ENCODE data around the gene TRMT1.

The TRMT1 gene

DNA sequence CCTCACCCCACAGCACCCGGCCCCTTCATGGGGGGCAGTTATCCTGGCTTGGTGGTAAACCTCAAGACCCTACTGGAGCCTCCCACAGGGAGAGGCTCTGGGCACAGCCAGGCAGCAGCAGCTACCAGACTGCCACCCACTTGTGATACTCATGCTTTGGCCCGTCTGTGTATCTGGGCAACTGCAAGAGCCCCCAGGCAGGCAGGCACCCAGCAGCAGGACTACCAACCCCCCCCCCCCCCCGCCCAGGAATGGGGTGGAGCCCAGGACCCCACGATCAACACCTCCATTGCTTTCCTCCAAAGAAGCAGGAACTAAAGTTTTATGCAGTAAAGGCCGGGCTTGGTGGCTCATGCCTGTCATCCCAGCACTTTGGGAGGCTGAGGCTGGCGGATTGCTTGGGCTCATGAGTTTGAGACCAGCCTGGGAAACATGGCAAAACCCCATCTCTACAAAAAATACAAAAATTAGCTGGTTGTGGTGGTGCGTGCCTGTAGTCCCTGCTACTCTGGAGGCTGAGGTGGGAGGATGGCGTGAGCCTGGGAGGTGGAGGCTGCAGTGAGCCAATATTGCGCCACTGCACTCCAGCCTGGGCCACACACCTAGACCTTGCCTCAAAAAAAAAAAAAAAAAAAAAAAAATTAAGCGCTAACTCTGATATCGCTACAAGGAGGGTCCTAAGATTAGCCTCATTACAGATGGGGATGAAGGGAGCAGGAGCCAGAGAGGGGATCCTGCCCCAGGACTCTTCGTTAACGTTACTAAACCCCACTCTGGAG, 12.8 kb downstream of the TRMT1 start:
- Mint-ChIP-seq H3K27me3 (ENCODE audit: low read depth) (peaks cover 3% of the 10 kb centered on the region), H3K4me1 (ENCODE audit: low read depth) (peaks cover 21% of the 10 kb centered on the region), H3K4me3 (peak overlapping the region; percentile 89), H3K36me3 (ENCODE audit: low read depth) (peaks cover 11% of the 10 kb centered on the region), H3K9me3 (peaks cover 5% of the 10 kb centered on the region), H3K27ac (peak overlapping the region; percentile 86)

DNA sequence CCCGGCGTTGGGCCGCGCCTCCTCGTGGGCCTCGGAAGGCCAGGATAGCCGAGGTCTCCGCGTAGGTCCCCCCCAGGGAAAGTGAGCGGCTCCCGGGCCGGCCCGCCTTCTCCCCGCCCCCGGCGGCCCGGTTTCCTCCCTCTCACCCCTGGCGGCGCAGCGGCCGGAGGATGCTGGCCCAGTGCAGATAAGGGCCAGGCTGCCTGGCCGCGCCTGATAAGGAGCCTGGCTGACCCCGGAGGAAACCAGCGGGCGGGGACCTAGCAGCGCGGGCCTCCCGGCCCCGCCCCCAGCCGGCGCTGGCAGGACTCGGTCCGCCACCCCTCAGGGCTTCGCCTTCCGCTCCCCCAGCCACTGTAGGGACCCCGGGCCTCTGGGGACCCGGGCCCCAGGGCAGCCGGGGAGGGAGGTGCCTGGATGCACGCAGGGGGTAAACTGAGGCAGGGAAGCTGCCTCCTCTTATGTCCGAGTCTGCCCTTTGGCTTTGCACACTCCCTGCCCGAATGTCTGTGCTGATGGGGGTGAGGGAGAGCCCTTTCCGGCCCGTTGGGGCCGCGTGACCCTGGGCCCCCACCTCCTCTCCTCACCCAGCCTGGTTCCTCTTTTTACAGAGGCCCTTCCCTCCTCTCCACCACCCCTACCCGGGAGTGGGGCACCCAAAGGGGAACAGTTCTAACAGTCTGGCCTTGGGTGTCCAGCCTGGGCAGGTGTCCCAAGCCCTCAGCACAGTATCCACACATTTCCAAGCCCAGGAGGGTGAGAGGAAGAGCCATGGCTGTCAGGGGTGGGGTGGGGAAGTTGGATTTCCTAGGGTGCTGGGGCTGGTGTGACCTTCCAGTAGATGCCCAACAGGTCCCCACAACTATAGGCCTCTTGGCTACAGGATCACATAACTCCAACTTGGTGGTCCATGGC, 13.6 kb downstream of the TRMT1 start, which contains the start of gene LYL1:
Gene LYL1, minus strand, starts transcription at position 193 of the 915 bp plus-strand sequence. CDS start 1,687 bp downstream, outside the sequence.
- H3K4me1 Mint-ChIP-seq (ENCODE audit: low read depth): peaks cover 28% of the 10 kb centered on the region
- H3K27me3 Mint-ChIP-seq (ENCODE audit: low read depth): peaks cover 11% of the 10 kb centered on the region

DNA sequence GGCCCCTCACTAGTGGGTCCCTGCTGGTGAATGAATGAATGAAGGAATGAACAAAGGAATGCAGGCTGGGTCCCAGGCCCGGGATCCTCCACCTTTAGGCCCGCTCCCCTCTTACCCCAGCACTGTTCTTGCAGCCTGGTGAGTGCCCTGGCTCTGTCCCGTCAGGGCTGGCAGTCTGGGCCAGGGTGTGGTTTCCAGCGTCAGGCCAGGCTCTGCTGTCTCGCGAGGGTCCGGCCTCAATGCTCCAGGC, 14.2 kb downstream of the TRMT1 start:
- H3K36me3 Mint-ChIP-seq (ENCODE audit: low read depth): peaks cover 7% of the 10 kb centered on the region
- peaks cover 28% of the 10 kb centered on the region for H3K4me1 Mint-ChIP-seq (ENCODE audit: low read depth)
- peaks cover 15% of the 10 kb centered on the region for H3K27me3 Mint-ChIP-seq (ENCODE audit: low read depth)
- no peak overlapping the region for H3K27ac Mint-ChIP-seq
- H3K4me3 Mint-ChIP-seq: no peak overlapping the region
- peaks cover 5% of the 10 kb centered on the region for H3K9me3 Mint-ChIP-seq

More for the DNA sequence above, 13.6 kb downstream of the TRMT1 start, which contains the start of gene LYL1:
- Mint-ChIP-seq H3K9me3 (peaks cover 5% of the 10 kb centered on the region), H3K4me3 (peak within 1 kb of the TSS; percentile 53), H3K36me3 (ENCODE audit: low read depth) (peaks cover 11% of the 10 kb centered on the region), H3K27ac (peak within 1 kb of the TSS; percentile 39)

GRCh38 chr19:13101590-13102415, 14.7 kb downstream of the TRMT1 start:
- Mint-ChIP-seq H3K9me3 (peaks cover 5% of the 10 kb centered on the region), H3K4me1 (ENCODE audit: low read depth) (peaks cover 32% of the 10 kb centered on the region), H3K27ac (peak overlapping the region; percentile 39), H3K36me3 (ENCODE audit: low read depth) (peaks cover 7% of the 10 kb centered on the region), H3K4me3 (peak overlapping the region; percentile 31), H3K27me3 (ENCODE audit: low read depth) (peaks cover 20% of the 10 kb centered on the region)

DNA sequence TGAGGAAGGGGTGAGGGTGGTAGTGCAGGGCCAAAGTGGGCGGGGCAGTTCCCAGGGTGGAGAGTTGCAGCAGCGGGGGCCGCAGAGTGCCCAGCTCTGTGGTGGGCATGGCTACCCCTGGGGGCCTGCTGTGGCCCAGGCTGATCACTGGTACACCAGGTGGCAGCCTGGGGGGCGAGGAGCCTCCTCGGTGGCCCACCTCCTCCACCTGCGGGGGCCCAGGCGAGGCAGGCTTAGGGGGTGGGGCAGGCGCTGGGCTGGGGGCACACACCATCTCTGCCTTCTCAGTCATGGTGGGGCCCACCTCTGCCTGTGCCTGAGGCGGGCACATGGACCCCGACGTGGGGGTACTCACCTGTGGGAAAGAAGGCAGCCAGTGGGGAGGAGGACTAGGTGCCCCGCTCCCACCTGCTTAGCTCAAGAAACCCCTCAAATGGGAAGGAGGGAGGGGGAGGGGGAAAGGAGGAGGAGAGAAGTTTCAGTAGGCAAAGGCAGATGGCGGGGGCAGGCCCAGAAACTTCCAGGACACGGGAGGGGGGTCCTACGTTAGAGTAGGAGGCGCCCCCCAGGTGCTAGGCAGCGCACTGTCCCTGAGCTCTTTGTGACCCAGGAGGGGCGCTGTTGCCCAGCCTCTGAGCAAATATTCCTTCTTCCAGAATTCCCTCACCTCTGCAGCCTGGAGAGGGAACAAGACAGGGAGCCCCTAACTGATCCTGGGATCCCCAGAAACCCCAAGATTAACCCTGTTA, 15.5 kb downstream of the TRMT1 start:
- H3K4me1 Mint-ChIP-seq (ENCODE audit: low read depth): peaks cover 34% of the 10 kb centered on the region
- peak overlapping the region; percentile 31 for H3K4me3 Mint-ChIP-seq
- H3K36me3 Mint-ChIP-seq (ENCODE audit: low read depth): peaks cover 7% of the 10 kb centered on the region
- peaks cover 24% of the 10 kb centered on the region for H3K27me3 Mint-ChIP-seq (ENCODE audit: low read depth)
- H3K9me3 Mint-ChIP-seq: peaks cover 5% of the 10 kb centered on the region
- H3K27ac Mint-ChIP-seq: peak overlapping the region; percentile 39

DNA sequence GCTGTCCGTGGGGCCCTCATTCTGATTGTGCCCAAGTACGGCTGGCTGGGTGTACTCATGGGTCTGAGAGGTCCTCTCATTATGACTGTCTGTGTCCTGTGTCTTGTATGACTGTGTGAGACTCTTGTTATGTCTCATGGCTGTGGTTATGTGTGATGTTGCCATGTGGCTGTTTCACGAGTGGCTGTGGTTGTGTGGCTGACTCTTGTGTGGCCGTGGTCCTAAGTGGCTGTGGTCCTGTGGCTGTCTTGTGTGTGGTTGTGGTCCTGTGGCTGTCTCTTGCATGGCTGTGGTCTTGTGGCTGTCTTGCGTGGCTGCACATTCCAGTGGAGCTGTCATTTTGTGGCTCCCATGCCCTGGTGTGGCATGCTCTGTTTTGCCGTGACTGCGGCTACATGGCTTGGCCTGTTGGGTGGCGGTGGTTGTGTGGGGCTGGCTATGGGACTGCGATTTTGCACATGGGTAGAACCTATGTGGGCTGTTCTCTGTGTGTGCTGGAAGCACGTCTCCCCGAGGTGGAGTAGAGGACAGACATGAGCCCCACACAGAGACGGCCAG, 16.4 kb downstream of the TRMT1 start:
- peaks cover 33% of the 10 kb centered on the region for H3K4me1 Mint-ChIP-seq (ENCODE audit: low read depth)
- peaks cover 7% of the 10 kb centered on the region for H3K36me3 Mint-ChIP-seq (ENCODE audit: low read depth)
- H3K27ac Mint-ChIP-seq: peak overlapping the region; percentile 89
- peaks cover 5% of the 10 kb centered on the region for H3K9me3 Mint-ChIP-seq
- H3K27me3 Mint-ChIP-seq (ENCODE audit: low read depth): peaks cover 28% of the 10 kb centered on the region
- peak overlapping the region; percentile 69 for H3K4me3 Mint-ChIP-seq

DNA sequence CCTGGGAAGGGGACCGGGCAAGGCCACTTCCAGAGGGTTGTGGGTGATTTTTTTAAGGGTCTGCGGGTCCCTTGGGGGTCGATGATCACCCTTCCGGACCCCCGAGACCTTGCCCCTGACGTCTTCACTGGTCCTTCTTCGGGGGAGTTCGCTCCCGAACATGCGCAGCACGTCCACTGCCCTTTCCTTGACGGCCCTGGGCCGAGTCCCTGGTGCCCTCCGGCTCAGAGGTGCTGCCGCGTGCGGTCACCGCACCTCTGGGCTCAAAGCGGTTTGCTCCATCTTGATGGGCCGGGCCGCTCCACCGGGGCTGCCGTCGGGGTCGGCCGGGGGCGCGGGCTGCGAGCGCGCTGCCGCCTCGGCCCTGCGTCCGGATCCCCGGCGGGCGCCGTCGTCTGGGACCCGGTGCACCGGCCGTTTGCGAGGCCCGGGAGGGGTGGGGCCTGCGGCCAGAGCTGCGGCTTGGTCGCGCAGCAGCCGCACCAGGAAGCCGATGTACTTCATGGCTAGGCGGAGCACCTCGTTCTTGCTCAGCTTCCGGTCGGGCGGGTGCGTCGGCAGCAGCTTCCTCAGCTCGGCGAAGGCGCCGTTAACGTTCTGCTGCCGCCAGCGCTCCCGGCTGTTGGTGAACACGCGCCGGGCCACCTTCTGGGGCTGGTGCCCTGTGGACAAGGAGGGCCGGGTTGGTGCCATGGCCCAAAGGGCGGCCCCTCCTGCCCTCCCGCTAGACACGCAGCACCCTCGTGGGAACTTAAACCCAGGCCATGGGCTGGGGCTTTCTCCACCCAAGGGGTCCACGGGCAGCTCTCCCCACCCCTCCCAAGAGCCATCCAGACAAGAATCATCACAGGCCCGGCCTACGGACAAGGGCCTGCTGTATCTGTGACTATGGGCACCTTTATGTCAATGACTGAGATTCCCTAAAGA, 17.2 kb downstream of the TRMT1 start:
- Mint-ChIP-seq H3K36me3 (ENCODE audit: low read depth) (peaks cover 6% of the 10 kb centered on the region), H3K27me3 (ENCODE audit: low read depth) (peaks cover 35% of the 10 kb centered on the region), H3K4me3 (peak overlapping the region; percentile 81), H3K4me1 (ENCODE audit: low read depth) (peaks cover 32% of the 10 kb centered on the region), H3K9me3 (peaks cover 5% of the 10 kb centered on the region), H3K27ac (peak overlapping the region; percentile 89)

DNA sequence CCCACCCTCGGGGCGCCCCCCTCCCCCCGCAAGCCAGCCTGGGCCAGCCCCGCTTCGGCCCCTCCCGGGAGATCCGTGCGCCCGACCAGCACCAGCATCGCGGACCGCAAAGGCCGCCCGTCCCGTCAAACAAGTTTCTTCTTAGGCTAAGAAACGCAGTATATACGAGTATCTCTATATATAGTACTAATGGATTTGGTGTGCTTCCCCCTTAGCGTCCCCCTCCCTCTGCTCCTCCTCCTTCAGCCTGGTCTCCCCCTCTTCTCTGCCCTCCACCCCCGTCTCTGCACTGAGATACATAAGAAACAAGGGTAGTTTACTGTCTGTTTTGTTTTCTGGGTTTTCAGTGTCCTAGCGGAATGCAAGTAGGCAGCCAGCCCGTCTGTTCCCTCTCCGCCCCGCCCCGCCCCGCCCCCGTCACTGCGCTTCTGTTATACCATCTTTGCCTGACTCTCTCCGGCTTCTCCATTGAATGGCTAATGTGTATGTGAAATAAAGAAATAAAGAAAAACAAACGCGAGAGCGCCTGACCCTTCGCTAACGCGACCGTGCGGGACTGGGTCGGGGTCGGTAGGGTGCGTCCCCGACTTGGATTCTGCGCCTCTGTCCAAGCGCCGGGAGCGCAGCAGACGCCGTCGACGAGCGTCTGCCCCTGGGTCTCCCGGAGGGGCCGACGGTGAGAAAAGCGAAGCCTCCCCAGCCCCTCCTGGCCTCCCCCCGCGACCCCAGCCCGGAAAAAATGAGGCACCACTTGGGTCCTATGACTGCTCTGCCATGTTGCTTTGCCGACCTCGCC, 18.1 kb downstream of the TRMT1 start:
- peak overlapping the region; percentile 86 for H3K27ac Mint-ChIP-seq

DNA sequence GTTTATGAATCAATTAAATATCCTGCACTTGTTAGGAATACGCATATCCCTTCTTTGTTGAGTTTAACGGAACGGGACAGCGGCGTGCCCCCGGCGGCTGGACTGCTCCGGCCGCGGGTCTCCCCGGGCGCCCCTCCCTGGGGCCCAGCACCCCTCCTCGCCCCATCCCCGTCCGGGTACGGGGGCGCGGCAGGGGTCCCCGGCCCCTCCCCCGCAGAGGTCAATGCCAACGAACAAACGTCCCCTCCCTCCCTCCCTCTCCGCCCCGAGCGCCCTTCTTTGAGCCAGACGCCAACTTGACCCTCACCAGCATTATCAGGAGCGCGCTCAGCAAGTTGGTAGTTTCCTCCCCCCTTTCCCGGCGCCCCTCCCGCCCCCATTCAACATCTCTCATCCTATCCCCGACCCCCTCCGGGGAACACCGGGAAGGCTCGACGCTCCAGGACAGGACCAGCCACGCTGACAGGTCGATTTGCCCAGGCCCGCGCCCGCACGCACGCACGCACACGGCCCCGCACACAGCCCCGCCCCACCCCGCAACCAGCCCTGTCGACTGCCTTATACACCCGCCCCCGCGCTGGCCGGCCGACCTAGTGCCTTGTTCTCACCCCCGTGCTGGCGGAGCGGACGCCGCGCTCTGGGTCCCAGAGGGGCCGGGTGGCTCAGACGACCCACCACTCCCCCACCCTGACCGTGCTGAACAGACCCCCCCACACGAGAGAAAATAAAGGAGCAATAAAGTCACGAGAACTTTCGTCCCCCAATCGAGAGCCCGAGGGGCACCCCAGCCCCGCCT, 18.9 kb downstream of the TRMT1 start:
- Mint-ChIP-seq H3K9me3 (peaks cover 5% of the 10 kb centered on the region), H3K27me3 (ENCODE audit: low read depth) (peaks cover 40% of the 10 kb centered on the region), H3K4me1 (ENCODE audit: low read depth) (peaks cover 34% of the 10 kb centered on the region), H3K4me3 (peak overlapping the region; percentile 61), H3K36me3 (ENCODE audit: low read depth) (peaks cover 6% of the 10 kb centered on the region), H3K27ac (no peak overlapping the region)

More for the DNA sequence above, 18.1 kb downstream of the TRMT1 start:
- Mint-ChIP-seq H3K36me3 (ENCODE audit: low read depth) (peaks cover 6% of the 10 kb centered on the region), H3K27me3 (ENCODE audit: low read depth) (peaks cover 40% of the 10 kb centered on the region), H3K4me3 (peak overlapping the region; percentile 81), H3K9me3 (peaks cover 5% of the 10 kb centered on the region), H3K4me1 (ENCODE audit: low read depth) (peaks cover 34% of the 10 kb centered on the region)

DNA sequence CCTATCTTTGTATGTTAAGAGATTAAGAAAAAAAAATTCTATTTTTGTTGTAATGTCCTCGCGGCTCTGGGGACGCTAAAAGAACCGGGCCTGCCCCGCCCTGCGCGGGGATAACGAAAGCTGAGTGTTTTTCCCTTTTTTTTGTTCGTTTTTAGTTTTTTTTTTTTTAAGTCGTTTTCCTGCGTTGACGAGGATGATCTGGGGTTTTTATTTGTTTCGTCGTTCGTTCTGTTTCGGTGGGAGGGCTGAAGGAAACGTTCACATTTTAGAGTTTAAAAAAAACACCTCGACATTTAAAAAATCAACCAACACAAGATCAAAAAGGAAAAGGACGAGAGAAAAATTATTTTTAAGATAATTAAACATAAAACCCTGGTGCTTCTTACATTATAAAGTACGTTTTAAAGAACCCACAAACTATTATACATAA, 19.5 kb downstream of the TRMT1 start:
- H3K4me3 Mint-ChIP-seq: peak overlapping the region; percentile 69
- H3K27me3 Mint-ChIP-seq (ENCODE audit: low read depth): peaks cover 40% of the 10 kb centered on the region
- peaks cover 6% of the 10 kb centered on the region for H3K36me3 Mint-ChIP-seq (ENCODE audit: low read depth)
- H3K9me3 Mint-ChIP-seq: peaks cover 5% of the 10 kb centered on the region
- H3K27ac Mint-ChIP-seq: peak overlapping the region; percentile 79
- peaks cover 34% of the 10 kb centered on the region for H3K4me1 Mint-ChIP-seq (ENCODE audit: low read depth)

All from T-helper 1 cell treated with Interleukin-12 subunit alpha and Interleukin-12 subunit beta and Interleukin-4 antibody, amounts not matched to agents 30 μg/mL and 1 μg/mL, for 36 hours (primary cell).